ENCODE measurements around the gene CA12. TPM values are rescaled to one million over a fixed set of nuclear protein-coding genes. Genes with fewer than 3 reads are reported as not detected.

Gene CA12
- total RNA-seq, 2 experiments from 2014 or later = 0.20 TPM; not detected in 1

- Mint-ChIP-seq H3K4me3 (no peak overlapping the region), H3K9me3 (no peaks in the 10 kb centered on the region), H3K4me1 (no peaks in the 10 kb centered on the region), H3K27me3 (peaks cover 5% of the 10 kb centered on the region), H3K36me3 (ENCODE audit: low read depth) (no peaks in the 10 kb centered on the region), H3K27ac (no peak overlapping the region)
- ChIA-PET CTCF (interaction anchor here (0.5 to 1.1 kb wide), 3 partner anchors 8 to 363 kb away, joined by 3 read pairs; no protein-coding TSS in a partner anchor), POLR2A (no interaction called here)
- DNase-seq = no peak
Observed at GRCh38 chr15:63411866-63412265, 30.2 kb upstream of the CA12 start.

- ChIA-PET POLR2A (no interaction called here), CTCF (interaction anchor here (0.6 to 1.1 kb wide), 2 partner anchors 58 to 362 kb away, joined by 3 to 4 read pairs; no protein-coding TSS in a partner anchor)
- Mint-ChIP-seq H3K27me3 (peaks cover 5% of the 10 kb centered on the region), H3K27ac (no peak overlapping the region), H3K4me3 (no peak overlapping the region), H3K36me3 (ENCODE audit: low read depth) (no peaks in the 10 kb centered on the region), H3K4me1 (peaks cover 9% of the 10 kb centered on the region), H3K9me3 (no peaks in the 10 kb centered on the region)
- no peak for DNase-seq
Observed at GRCh38 chr15:63409179-63409578, 27.5 kb upstream of the CA12 start.

GRCh38 chr15:63408524-63408923 is 26.9 kb upstream of the CA12 start:
- Mint-ChIP-seq H3K27me3 (peaks cover 5% of the 10 kb centered on the region), H3K4me3 (no peak overlapping the region), H3K36me3 (ENCODE audit: low read depth) (no peaks in the 10 kb centered on the region), H3K27ac (no peak overlapping the region), H3K9me3 (no peaks in the 10 kb centered on the region), H3K4me1 (peaks cover 9% of the 10 kb centered on the region)
- POLR2A ChIA-PET = no interaction called here
- no peak for DNase-seq
- CTCF ChIA-PET = interaction anchor here (1.1 kb wide), 1 partner anchor 361 kb away, joined by 4 read pairs; no protein-coding TSS in a partner anchor

- POLR2A ChIA-PET = no interaction called here
- DNase-seq = no peak
- Mint-ChIP-seq H3K9me3 (no peaks in the 10 kb centered on the region), H3K4me3 (no peak overlapping the region), H3K27ac (no peak overlapping the region), H3K36me3 (ENCODE audit: low read depth) (no peaks in the 10 kb centered on the region), H3K4me1 (peaks cover 9% of the 10 kb centered on the region), H3K27me3 (peaks cover 5% of the 10 kb centered on the region)
- CTCF ChIA-PET = no interaction called here
Observed at GRCh38 chr15:63407612-63408011, 26.0 kb upstream of the CA12 start.

GRCh38 chr15:63405683-63406390 is 24.2 kb upstream of the CA12 start:
- Mint-ChIP-seq H3K27ac (no peak overlapping the region), H3K4me1 (peaks cover 9% of the 10 kb centered on the region), H3K36me3 (ENCODE audit: low read depth) (no peaks in the 10 kb centered on the region), H3K9me3 (no peaks in the 10 kb centered on the region), H3K27me3 (peaks cover 2% of the 10 kb centered on the region), H3K4me3 (no peak overlapping the region)
- DNase-seq = no peak
- ChIA-PET POLR2A (no interaction called here), CTCF (interaction anchor here (0.7 kb wide), 1 partner anchor 361 kb away, joined by 4 read pairs; no protein-coding TSS in a partner anchor)

- Mint-ChIP-seq H3K36me3 (ENCODE audit: low read depth) (no peaks in the 10 kb centered on the region), H3K27me3 (peaks cover 2% of the 10 kb centered on the region), H3K4me3 (no peak overlapping the region), H3K9me3 (no peaks in the 10 kb centered on the region), H3K4me1 (peaks cover 9% of the 10 kb centered on the region), H3K27ac (no peak overlapping the region)
- no peak for DNase-seq
- ChIA-PET POLR2A (interaction anchor here (1.1 kb wide), 1 partner anchor 32 kb away, joined by 3 read pairs; no protein-coding TSS in a partner anchor), CTCF (interaction anchor here (0.6 to 1.1 kb wide), 3 partner anchors 113 to 170 kb away, joined by 3 to 5 read pairs (median 3); no protein-coding TSS in a partner anchor)
Observed at GRCh38 chr15:63405159-63405558, 23.5 kb upstream of the CA12 start.

- H3K27ac Mint-ChIP-seq = no peak overlapping the region
- CTCF ChIA-PET = interaction anchor here (0.7 to 4.1 kb wide), 5 partner anchors 9 to 355 kb away, joined by 3 to 31 read pairs (median 3); no protein-coding TSS in a partner anchor
- H3K36me3 Mint-ChIP-seq (ENCODE audit: low read depth) = no peaks in the 10 kb centered on the region
- peaks cover 2% of the 10 kb centered on the region for H3K27me3 Mint-ChIP-seq
- POLR2A ChIA-PET = interaction anchor here (1.0 kb wide), 2 partner anchors 102 to 237 kb away, joined by 3 read pairs; no protein-coding TSS in a partner anchor
- no peak for DNase-seq
- no peak overlapping the region for H3K4me3 Mint-ChIP-seq
- peaks cover 15% of the 10 kb centered on the region for H3K4me1 Mint-ChIP-seq
- no peaks in the 10 kb centered on the region for H3K9me3 Mint-ChIP-seq
Observed at GRCh38 chr15:63403254-63403945, 21.8 kb upstream of the CA12 start.

- no peaks in the 10 kb centered on the region for H3K36me3 Mint-ChIP-seq (ENCODE audit: low read depth)
- no peak for DNase-seq
- H3K27me3 Mint-ChIP-seq = peaks cover 2% of the 10 kb centered on the region
- no peaks in the 10 kb centered on the region for H3K9me3 Mint-ChIP-seq
- no peak overlapping the region for H3K4me3 Mint-ChIP-seq
- POLR2A ChIA-PET = no interaction called here
- no peak overlapping the region for H3K27ac Mint-ChIP-seq
- peaks cover 17% of the 10 kb centered on the region for H3K4me1 Mint-ChIP-seq
- CTCF ChIA-PET = interaction anchor here (0.5 to 4.1 kb wide), 8 partner anchors 12 to 354 kb away, joined by 3 to 31 read pairs (median 3); no protein-coding TSS in a partner anchor
Observed at GRCh38 chr15:63402498-63403253, 21.0 kb upstream of the CA12 start.

GRCh38 chr15:63401714-63402497 is 20.3 kb upstream of the CA12 start:
- ChIA-PET CTCF (interaction anchor here (0.5 to 4.1 kb wide), 7 partner anchors 13 to 354 kb away, joined by 3 to 31 read pairs (median 3); no protein-coding TSS in a partner anchor), POLR2A (no interaction called here)
- Mint-ChIP-seq H3K4me1 (peaks cover 22% of the 10 kb centered on the region), H3K4me3 (no peak overlapping the region), H3K36me3 (ENCODE audit: low read depth) (no peaks in the 10 kb centered on the region), H3K27me3 (peaks cover 2% of the 10 kb centered on the region), H3K27ac (no peak overlapping the region), H3K9me3 (no peaks in the 10 kb centered on the region)
- no peak for DNase-seq

GRCh38 chr15:63401078-63401477 is 19.4 kb upstream of the CA12 start:
- POLR2A ChIA-PET = no interaction called here
- Mint-ChIP-seq H3K4me1 (peaks cover 25% of the 10 kb centered on the region), H3K4me3 (no peak overlapping the region), H3K36me3 (ENCODE audit: low read depth) (no peaks in the 10 kb centered on the region), H3K9me3 (no peaks in the 10 kb centered on the region), H3K27me3 (peaks cover 2% of the 10 kb centered on the region), H3K27ac (no peak overlapping the region)
- CTCF ChIA-PET = interaction anchor here (2.6 to 4.1 kb wide), 2 partner anchors 111 to 353 kb away, joined by 24 to 31 read pairs; no protein-coding TSS in a partner anchor
- DNase-seq = no peak

GRCh38 chr15:63398456-63398855 is 16.8 kb upstream of the CA12 start:
- no peaks in the 10 kb centered on the region for H3K36me3 Mint-ChIP-seq (ENCODE audit: low read depth)
- no peak overlapping the region for H3K4me3 Mint-ChIP-seq
- ChIA-PET POLR2A (no interaction called here), CTCF (interaction anchor here (0.9 kb wide), 1 partner anchor 232 kb away, joined by 4 read pairs; no protein-coding TSS in a partner anchor)
- H3K4me1 Mint-ChIP-seq = peaks cover 21% of the 10 kb centered on the region
- DNase-seq = no peak
- peaks cover 16% of the 10 kb centered on the region for H3K27me3 Mint-ChIP-seq
- no peak overlapping the region for H3K27ac Mint-ChIP-seq
- H3K9me3 Mint-ChIP-seq = no peaks in the 10 kb centered on the region

All from activated CD4-positive, alpha-beta memory T cell treated with anti-CD3 and anti-CD28 coated beads, Interleukin-2, amount 10 ng/mL, durations not matched to agents 7 days and 5 days (primary cell).